Measurements from ENCODE around the gene WDR7.

Gene WDR7

GRCh38 chr18:56770873-56771272, 119.7 kb downstream of the WDR7 start:
- TF ChIP-seq ZNF274 (IDR thresholded peaks at IDR 0.05; ENCODE audit: low read depth, low read length): no peak
- no peak overlapping the region for H3K4me3 ChIP-seq (ENCODE audit: low read length)

GRCh38 chr18:56775701-56776100, 124.5 kb downstream of the WDR7 start:
- TF ChIP-seq ZNF274 (IDR thresholded peaks at IDR 0.05; ENCODE audit: low read depth, low read length): no peak
- H3K4me3 ChIP-seq (ENCODE audit: low read length): no peak overlapping the region

- no peak overlapping the region for H3K4me3 ChIP-seq (ENCODE audit: low read length)
- no peak for TF ChIP-seq ZNF274 (IDR thresholded peaks at IDR 0.05; ENCODE audit: low read depth, low read length)
Measured at GRCh38 chr18:56787390-56787789, 136.2 kb downstream of the WDR7 start.

GRCh38 chr18:56789004-56789888, 138.1 kb downstream of the WDR7 start:
- H3K4me3 ChIP-seq (ENCODE audit: low read length): no peak overlapping the region

GRCh38 chr18:56789889-56790180, 138.7 kb downstream of the WDR7 start:
- TF ChIP-seq ZNF274 (IDR thresholded peaks at IDR 0.05; ENCODE audit: low read depth, low read length): no peak
- H3K4me3 ChIP-seq (ENCODE audit: low read length): no peak overlapping the region

More at GRCh38 chr18:56789004-56789888, 138.1 kb downstream of the WDR7 start:
- no peak for TF ChIP-seq ZNF274 (IDR thresholded peaks at IDR 0.05; ENCODE audit: low read depth, low read length)

- no peak for TF ChIP-seq ZNF274 (IDR thresholded peaks at IDR 0.05; ENCODE audit: low read depth, low read length)
- H3K4me3 ChIP-seq (ENCODE audit: low read length): no peak overlapping the region
Measured at GRCh38 chr18:56795381-56795780, 144.2 kb downstream of the WDR7 start.

GRCh38 chr18:56799756-56800155, 148.6 kb downstream of the WDR7 start:
- TF ChIP-seq ZNF274 (IDR thresholded peaks at IDR 0.05; ENCODE audit: low read depth, low read length): no peak
- no peak overlapping the region for H3K4me3 ChIP-seq (ENCODE audit: low read length)

GRCh38 chr18:56803051-56803450, 151.9 kb downstream of the WDR7 start:
- no peak overlapping the region for H3K4me3 ChIP-seq (ENCODE audit: low read length)
- no peak for TF ChIP-seq ZNF274 (IDR thresholded peaks at IDR 0.05; ENCODE audit: low read depth, low read length)

- TF ChIP-seq ZNF274 (IDR thresholded peaks at IDR 0.05; ENCODE audit: low read depth, low read length): no peak
- H3K4me3 ChIP-seq (ENCODE audit: low read length): no peak overlapping the region
Measured at GRCh38 chr18:56804395-56804794, 153.2 kb downstream of the WDR7 start.

GRCh38 chr18:56807901-56808300, 156.7 kb downstream of the WDR7 start:
- TF ChIP-seq ZNF274 (IDR thresholded peaks at IDR 0.05; ENCODE audit: low read depth, low read length): no peak
- no peak overlapping the region for H3K4me3 ChIP-seq (ENCODE audit: low read length)

GRCh38 chr18:56812674-56813073, 161.5 kb downstream of the WDR7 start:
- H3K4me3 ChIP-seq (ENCODE audit: low read length): no peak overlapping the region
- TF ChIP-seq ZNF274 (IDR thresholded peaks at IDR 0.05; ENCODE audit: low read depth, low read length): no peak

GRCh38 chr18:56815926-56816325, 164.8 kb downstream of the WDR7 start:
- no peak for TF ChIP-seq ZNF274 (IDR thresholded peaks at IDR 0.05; ENCODE audit: low read depth, low read length)

GRCh38 chr18:56823986-56824565, 172.9 kb downstream of the WDR7 start:
- no peak overlapping the region for H3K4me3 ChIP-seq (ENCODE audit: low read length)
- TF ChIP-seq ZNF274 (IDR thresholded peaks at IDR 0.05; ENCODE audit: low read depth, low read length): no peak

More at GRCh38 chr18:56815926-56816325, 164.8 kb downstream of the WDR7 start:
- no peak overlapping the region for H3K4me3 ChIP-seq (ENCODE audit: low read length)

GRCh38 chr18:56825321-56825720, 174.2 kb downstream of the WDR7 start:
- no peak for TF ChIP-seq ZNF274 (IDR thresholded peaks at IDR 0.05; ENCODE audit: low read depth, low read length)
- H3K4me3 ChIP-seq (ENCODE audit: low read length): no peak overlapping the region

GRCh38 chr18:56825878-56826277, 174.7 kb downstream of the WDR7 start:
- H3K4me3 ChIP-seq (ENCODE audit: low read length): no peak overlapping the region
- TF ChIP-seq ZNF274 (IDR thresholded peaks at IDR 0.05; ENCODE audit: low read depth, low read length): no peak
